GM21825 (cell line): ENCODE results near the gene NPAS2.

Experiments
- ATAC-seq: cut with Tn5 transposase; IDR thresholded peaks from one replicate; pipeline ENCODE4 v1.9.1; 2021; ENCODE audit warnings: mild to moderate bottlenecking, moderate library complexity; ENCODE audit not compliant: unreplicated experiment

Gene NPAS2

GRCh38 chr2:101007415-101008345 lies 187.7 kb downstream of the NPAS2 start:
- no peak for ATAC-seq

DNA sequence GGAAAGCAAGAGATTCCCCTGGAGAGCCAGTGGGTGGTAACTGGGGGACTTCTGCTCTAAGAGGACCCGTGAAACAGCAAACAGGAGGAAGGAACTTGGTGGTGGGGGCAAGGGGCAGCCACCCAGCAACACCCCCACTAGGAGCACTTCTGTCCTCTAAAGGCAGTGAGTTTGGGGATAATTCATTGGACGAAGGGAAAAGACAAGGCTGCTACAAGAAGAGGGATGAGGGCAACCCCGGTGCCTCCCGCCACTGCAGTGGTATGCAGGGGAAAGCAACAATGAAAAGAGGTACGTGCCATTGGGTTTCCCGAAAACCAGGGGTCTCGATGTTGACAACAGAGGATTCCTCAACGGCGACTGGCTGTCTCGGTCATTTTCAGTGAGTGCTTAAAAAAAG lies 191.2 kb downstream of the NPAS2 start:
- no peak for ATAC-seq

DNA sequence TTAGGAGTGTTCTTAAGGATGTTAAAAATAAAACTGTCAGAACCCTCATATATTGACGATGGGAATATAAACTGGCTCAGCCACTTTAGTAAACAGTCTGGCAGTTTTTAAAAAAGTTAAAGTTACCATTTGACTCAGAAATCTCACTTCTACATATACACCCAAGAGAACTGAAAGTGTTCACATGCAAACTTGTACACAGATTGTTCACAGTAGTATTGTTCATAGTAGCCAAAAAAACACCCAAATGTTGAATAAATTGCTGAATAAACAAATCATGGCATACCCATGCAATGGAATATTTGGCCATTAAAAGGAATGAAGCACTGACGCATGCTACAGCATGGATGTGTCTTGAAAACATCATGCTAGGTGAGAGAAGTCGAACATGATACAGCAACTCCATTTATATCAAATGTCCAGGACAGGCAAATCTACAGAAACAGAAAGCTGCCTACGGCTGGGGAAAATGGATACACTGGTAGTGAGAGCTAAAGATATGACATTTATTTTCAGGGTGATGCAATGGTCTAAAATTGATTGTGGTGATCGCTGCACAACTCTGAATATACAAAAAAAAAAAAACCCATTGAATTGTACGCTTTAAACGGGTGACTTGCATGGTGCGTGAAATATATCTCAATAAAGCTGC lies 192.2 kb downstream of the NPAS2 start:
- ATAC-seq = peak; percentile 91

DNA sequence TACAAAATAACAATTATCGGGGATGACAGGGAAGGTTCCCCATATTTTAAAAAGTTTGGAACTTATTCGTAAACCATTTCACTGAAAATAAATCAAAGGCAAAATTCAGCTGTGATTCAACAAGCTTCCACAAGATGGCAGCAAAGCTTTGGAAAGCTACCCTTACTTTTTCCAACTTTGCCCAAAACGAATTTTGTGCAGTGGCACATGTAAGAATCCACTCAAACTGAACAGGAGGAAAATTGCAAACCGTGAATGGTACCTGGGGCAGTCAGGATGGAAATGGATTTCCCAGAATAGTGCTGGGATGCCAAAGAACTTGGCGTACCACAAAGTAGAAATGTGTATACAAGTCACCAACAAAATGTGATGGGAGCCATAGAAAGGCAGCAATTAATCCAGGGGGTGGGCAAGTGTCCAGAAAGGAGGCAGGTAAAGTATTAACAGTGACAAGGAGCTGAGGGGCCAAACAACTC lies 192.8 kb downstream of the NPAS2 start:
- no peak for ATAC-seq

GRCh38 chr2:101014264-101014857 lies 194.4 kb downstream of the NPAS2 start:
- ATAC-seq = no peak

DNA sequence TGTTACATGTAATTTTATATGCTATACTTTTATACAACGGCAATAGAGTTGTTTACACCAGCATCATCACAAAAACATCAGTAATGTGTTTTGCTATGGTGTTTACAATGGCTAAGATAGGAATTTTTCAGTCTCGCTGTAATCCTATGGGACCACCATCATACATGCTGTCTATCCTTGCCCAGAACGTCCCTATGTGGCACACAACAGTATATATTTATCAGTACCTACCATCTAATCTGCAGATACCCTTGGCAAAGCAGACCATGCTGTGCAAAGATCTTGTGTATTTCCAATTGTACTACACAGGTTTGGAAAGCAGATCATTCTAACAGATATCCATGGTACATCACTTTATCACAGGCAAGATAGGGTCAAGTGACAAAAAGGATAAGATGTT lies 197.4 kb downstream of the NPAS2 start:
- ATAC-seq = no peak

GRCh38 chr2:101018934-101019333 lies 199.0 kb downstream of the NPAS2 start:
- no peak for ATAC-seq

DNA sequence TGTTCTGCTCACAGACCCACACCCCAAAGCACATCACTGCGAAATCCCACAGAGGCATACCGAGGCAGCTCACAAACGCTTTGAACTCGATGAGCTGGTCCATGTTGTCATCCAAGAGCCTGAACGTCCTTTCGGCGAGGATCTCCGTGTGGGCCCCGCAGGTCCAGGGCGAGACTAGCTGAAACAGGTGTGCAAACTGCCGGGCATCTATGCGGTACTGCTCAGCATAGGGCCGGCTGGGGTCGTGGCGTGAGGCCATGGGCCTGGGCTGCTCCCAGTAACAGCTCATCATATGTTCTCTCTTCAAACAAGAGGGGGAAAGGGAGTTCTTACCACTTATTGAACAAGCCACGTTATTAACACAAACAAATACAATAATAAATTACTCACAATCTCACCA lies 202.3 kb downstream of the NPAS2 start:
- no peak for ATAC-seq

- ATAC-seq = no peak
These were observed 203.6 kb downstream of the NPAS2 start for GRCh38 chr2:101023327-101024107.

GRCh38 chr2:101025561-101025960 lies 205.6 kb downstream of the NPAS2 start:
- no peak for ATAC-seq

- no peak for ATAC-seq
These were observed 206.3 kb downstream of the NPAS2 start for GRCh38 chr2:101026253-101026701.

GRCh38 chr2:101026923-101027469 lies 207.1 kb downstream of the NPAS2 start:
- no peak for ATAC-seq

- no peak for ATAC-seq
These were observed 207.9 kb downstream of the NPAS2 start for GRCh38 chr2:101027852-101028251.

- no peak for ATAC-seq
These were observed 211.1 kb downstream of the NPAS2 start for GRCh38 chr2:101030866-101031554.

GRCh38 chr2:101032084-101032776 lies 212.3 kb downstream of the NPAS2 start:
- no peak for ATAC-seq

DNA sequence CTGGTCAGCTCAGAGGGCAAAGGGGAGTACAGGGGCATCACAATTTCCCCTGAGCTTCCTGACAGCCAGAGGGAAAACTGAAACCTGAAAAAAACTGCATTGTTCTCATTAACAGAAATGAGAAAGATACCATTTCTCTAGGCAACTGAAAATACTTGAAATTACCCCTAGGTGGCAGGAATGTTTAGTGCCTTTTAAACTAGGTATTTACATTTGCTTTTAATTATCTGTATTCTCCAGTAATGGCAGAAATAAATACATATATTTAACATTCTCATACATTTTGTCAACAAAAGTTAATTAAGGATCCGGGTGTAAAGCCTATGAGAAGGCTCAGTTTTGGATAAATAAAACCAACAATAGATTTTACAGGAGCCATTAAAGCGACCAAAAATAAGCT lies 216.6 kb downstream of the NPAS2 start:
- no peak for ATAC-seq

DNA sequence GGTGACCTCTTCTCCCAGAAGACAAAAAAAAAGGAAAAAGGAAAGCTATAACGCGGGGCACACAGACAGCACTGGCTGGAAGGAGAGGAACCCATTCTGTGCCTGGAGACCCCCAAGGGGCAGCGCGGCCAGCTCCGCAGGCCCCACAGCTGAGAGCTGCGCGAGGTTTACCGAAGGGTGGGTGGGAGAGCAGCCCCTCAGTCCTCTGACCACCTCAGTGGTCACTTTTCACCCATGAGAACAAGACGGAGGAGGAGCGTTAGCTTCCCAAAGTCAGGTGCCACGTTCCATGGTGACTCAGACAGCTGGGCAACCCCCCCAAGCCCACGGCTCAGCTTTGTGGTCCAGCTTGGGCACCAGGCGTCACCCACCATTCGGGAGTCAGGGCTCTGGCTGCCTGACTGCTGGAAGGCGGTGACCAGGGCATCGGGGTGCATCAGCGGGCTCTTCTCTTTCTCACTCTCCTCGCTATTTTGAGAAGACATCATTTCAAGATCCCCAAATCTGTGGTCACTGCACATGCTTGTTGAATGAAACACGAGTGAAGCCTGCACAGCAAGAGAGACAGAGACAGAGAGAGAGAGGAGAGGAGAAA lies 217.3 kb downstream of the NPAS2 start:
- no peak for ATAC-seq

- no peak for ATAC-seq
These were observed 218.7 kb downstream of the NPAS2 start for GRCh38 chr2:101038455-101039255.
